ENCODE results near the gene TASP1. TPM values are rescaled to one million over a fixed set of nuclear protein-coding genes. Genes with fewer than 3 reads are reported as not detected.
"Not testable (repeated sequence)": the region's sequence is repeated elsewhere in the genome, so short reads cannot be mapped to it uniquely, and the experiment has no call there.

The TASP1 gene
- total RNA-seq, 1 donor from 2014 or later: 18.3 TPM

DNA sequence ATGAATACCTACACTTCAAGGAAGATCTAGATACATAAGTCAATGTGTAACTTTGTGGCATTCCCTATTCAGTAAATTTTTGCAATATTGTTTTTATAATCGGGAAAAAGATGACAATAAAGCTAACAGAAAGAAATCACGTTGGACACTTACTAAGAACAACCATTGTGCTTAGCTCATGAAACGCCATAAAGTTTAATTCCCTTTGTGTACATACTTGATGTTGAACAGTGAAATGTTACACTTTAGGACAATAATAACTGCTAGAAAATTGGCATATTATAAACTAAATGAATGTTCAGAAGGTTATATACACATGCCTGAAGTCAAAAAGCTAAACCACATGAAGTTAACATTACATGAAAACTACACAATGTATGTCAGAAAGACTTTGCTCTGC, 153.2 kb downstream of the TASP1 start:
- Histone ChIP-seq H3K4me3 (ENCODE audit: low read length in 3 of 3) (no peak overlapping the region), H3K27ac (ENCODE audit: low read depth, low read length) (no peak overlapping the region), H3K9me3 (ENCODE audit: control insufficient read depth in 3 of 3, low read length in 3 of 3) (no peaks in the 10 kb centered on the region)

DNA sequence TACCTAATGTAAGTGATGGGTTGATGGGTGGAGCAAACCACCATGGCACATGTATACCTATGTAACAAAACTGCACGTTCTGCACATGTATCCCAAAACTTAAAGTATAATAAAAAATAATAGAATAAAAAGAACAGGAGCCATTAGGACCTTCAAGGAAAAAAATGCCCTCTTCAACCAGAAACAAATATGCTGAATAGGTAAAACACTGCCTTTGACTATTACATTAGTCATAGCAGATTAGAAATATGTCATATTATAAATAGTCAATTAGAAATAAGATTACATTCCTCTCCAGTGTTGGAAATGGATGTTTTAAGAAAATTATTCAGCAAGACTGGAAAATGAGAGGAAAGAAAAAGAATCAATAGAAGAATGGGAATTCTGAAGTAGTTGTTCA, 153.7 kb downstream of the TASP1 start:
- not testable (repeated sequence) for H3K4me3 ChIP-seq (ENCODE audit: low read length in 3 of 3); H3K27me3 ChIP-seq (ENCODE audit: control insufficient read depth in 3 of 3, insufficient read depth in 3 of 3, low read length in 3 of 3); H3K27ac ChIP-seq (ENCODE audit: low read depth, low read length); H3K9me3 ChIP-seq (ENCODE audit: control insufficient read depth in 3 of 3, low read length in 3 of 3); H3K9ac ChIP-seq (ENCODE audit: low read depth in 1 of 3, low read length in 3 of 3); H3K4me1 ChIP-seq (ENCODE audit: control insufficient read depth in 3 of 3, insufficient read depth in 3 of 3, low read length in 3 of 3)
- peaks cover 0 to 13% (median 10%) of the 10 kb centered on the region in 3 donors for H3K36me3 ChIP-seq (ENCODE audit: control insufficient read depth in 3 of 3, insufficient read depth in 3 of 3, low read length in 3 of 3)

More for the DNA sequence above, 153.2 kb downstream of the TASP1 start:
- Histone ChIP-seq H3K36me3 (ENCODE audit: control insufficient read depth in 3 of 3, insufficient read depth in 3 of 3, low read length in 3 of 3) (peaks cover 0 to 13% (median 7%) of the 10 kb centered on the region in 3 donors), H3K27me3 (ENCODE audit: control insufficient read depth in 3 of 3, insufficient read depth in 3 of 3, low read length in 3 of 3) (no peaks in the 10 kb centered on the region), H3K4me1 (ENCODE audit: control insufficient read depth in 3 of 3, insufficient read depth in 3 of 3, low read length in 3 of 3) (no peaks in the 10 kb centered on the region), H3K9ac (ENCODE audit: low read depth in 1 of 3, low read length in 3 of 3) (no peak overlapping the region)

DNA sequence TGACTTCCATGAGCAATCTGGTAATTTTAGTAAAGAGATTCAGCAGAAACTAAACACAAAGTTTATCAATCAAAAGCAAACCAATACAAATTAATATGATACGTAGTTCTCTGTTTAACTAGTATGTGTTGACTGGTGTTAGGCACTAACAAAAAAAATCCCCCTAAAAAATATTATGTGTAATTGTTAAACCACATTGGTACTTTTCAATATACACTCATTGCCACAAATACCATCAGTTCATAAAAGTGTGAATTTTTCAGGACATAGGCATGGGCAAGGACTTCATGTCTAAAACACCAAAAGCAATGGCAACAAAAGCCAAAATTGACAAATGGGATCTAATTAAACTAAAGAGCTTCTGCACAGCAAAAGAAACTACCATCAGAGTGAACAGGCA, 155.3 kb downstream of the TASP1 start:
- H3K36me3 ChIP-seq (ENCODE audit: control insufficient read depth in 3 of 3, insufficient read depth in 3 of 3, low read length in 3 of 3): peaks cover 0 to 13% (median 10%) of the 10 kb centered on the region in 3 donors
- H3K4me3 ChIP-seq (ENCODE audit: low read length in 3 of 3); H3K9me3 ChIP-seq (ENCODE audit: control insufficient read depth in 3 of 3, low read length in 3 of 3); H3K4me1 ChIP-seq (ENCODE audit: control insufficient read depth in 3 of 3, insufficient read depth in 3 of 3, low read length in 3 of 3); H3K27me3 ChIP-seq (ENCODE audit: control insufficient read depth in 3 of 3, insufficient read depth in 3 of 3, low read length in 3 of 3); H3K27ac ChIP-seq (ENCODE audit: low read depth, low read length); H3K9ac ChIP-seq (ENCODE audit: low read depth in 1 of 3, low read length in 3 of 3): not testable (repeated sequence)

DNA sequence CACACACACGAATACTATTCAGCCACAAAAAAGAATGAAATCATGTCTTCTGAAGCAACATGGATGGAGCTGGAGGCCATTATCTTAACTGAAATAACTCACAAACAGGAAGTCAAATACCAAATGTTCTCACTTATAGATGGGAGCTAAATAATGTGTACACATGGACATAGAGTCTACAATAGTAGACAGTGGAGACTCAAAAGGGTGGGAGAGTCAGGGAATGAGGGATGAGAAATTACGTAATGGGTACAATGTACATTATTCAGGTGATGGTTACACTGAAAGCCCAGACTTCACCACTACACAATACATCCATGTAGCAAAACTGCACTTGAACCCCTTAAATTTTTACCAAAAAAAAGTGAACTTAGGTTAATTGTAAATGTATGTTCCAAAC, 160.4 kb downstream of the TASP1 start:
- Histone ChIP-seq H3K36me3 (ENCODE audit: control insufficient read depth in 3 of 3, insufficient read depth in 3 of 3, low read length in 3 of 3) (peaks cover 0 to 13% (median 10%) of the 10 kb centered on the region in 3 donors), H3K4me1 (ENCODE audit: control insufficient read depth in 3 of 3, insufficient read depth in 3 of 3, low read length in 3 of 3) (no peaks in the 10 kb centered on the region), H3K9me3 (ENCODE audit: control insufficient read depth in 3 of 3, low read length in 3 of 3) (no peaks in the 10 kb centered on the region), H3K27ac (ENCODE audit: low read depth, low read length) (no peak overlapping the region), H3K4me3 (ENCODE audit: low read length in 3 of 3) (no peak overlapping the region), H3K9ac (ENCODE audit: low read depth in 1 of 3, low read length in 3 of 3) (no peak overlapping the region), H3K27me3 (ENCODE audit: control insufficient read depth in 3 of 3, insufficient read depth in 3 of 3, low read length in 3 of 3) (no peaks in the 10 kb centered on the region)

DNA sequence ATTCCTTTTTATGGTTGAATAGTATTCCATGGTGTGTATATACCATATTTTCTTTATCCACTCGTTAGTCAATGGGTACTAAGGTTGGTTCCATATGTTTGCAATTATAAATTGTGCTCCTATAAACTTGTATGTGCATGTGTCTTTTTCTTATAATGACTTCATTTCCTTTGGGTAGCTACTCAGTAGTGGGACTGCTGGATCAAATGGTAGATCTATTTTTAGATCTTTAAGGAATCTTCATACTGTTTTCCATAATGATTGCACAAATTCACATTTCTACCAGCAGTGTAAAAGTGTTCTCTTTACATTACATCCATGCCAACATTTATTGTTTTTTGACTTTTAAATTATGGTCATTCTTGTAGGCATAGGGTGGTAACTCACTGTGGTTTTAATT, 164.3 kb downstream of the TASP1 start:
- Histone ChIP-seq H3K27ac (ENCODE audit: low read depth, low read length) (no peak overlapping the region), H3K4me1 (ENCODE audit: control insufficient read depth in 3 of 3, insufficient read depth in 3 of 3, low read length in 3 of 3) (no peaks in the 10 kb centered on the region), H3K27me3 (ENCODE audit: control insufficient read depth in 3 of 3, insufficient read depth in 3 of 3, low read length in 3 of 3) (no peaks in the 10 kb centered on the region), H3K4me3 (ENCODE audit: low read length in 3 of 3) (no peak overlapping the region), H3K9ac (ENCODE audit: low read depth in 1 of 3, low read length in 3 of 3) (no peak overlapping the region), H3K36me3 (ENCODE audit: control insufficient read depth in 3 of 3, insufficient read depth in 3 of 3, low read length in 3 of 3) (no peaks in the 10 kb centered on the region), H3K9me3 (ENCODE audit: control insufficient read depth in 3 of 3, low read length in 3 of 3) (no peaks in the 10 kb centered on the region)

DNA sequence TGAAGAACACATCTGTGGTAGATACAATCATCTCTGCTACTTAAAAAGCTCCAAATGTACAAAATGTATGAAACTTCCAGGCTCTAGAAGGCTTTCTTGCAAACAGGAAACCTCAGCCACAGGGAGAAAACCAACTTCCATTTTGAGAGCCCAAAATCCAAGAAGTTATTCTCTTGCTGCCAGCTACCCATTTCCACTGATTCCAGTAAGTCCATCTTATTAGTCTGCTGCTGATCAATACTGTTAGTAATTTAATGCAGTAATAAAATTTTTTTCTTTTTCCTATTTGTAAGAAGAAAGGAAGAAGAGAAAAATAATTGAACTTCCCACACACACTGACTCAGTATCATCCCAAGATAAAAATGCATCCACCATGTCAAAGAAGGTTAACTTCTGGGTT, 169.5 kb downstream of the TASP1 start:
- H3K27ac ChIP-seq (ENCODE audit: low read depth, low read length): no peak overlapping the region
- H3K4me3 ChIP-seq (ENCODE audit: low read length in 3 of 3): no peak overlapping the region
- no peaks in the 10 kb centered on the region for H3K36me3 ChIP-seq (ENCODE audit: control insufficient read depth in 3 of 3, insufficient read depth in 3 of 3, low read length in 3 of 3)
- H3K27me3 ChIP-seq (ENCODE audit: control insufficient read depth in 3 of 3, insufficient read depth in 3 of 3, low read length in 3 of 3): no peaks in the 10 kb centered on the region
- H3K9me3 ChIP-seq (ENCODE audit: control insufficient read depth in 3 of 3, low read length in 3 of 3): no peaks in the 10 kb centered on the region
- H3K9ac ChIP-seq (ENCODE audit: low read depth in 1 of 3, low read length in 3 of 3): no peak overlapping the region
- H3K4me1 ChIP-seq (ENCODE audit: control insufficient read depth in 3 of 3, insufficient read depth in 3 of 3, low read length in 3 of 3): no peaks in the 10 kb centered on the region

DNA sequence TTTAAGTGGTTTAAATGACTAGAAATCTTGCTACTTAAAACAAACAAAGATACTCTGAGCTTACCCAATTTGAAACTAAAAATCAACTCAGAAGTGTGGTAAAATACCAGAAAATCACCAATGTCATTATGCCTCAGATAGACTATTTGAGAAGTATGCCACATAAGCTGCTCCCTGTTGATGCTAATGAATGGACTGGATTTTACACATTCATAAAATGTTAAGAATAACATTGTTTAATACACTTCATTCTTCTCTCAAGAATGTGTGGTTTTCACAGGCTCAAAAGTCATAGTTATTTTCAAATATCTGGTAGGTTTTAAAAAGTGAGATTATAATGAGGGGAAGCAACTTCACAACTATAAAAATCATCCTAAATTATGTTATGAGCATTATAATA, 170.6 kb downstream of the TASP1 start:
- no peak overlapping the region for H3K9ac ChIP-seq (ENCODE audit: low read depth in 1 of 3, low read length in 3 of 3)
- no peak overlapping the region for H3K27ac ChIP-seq (ENCODE audit: low read depth, low read length)
- no peaks in the 10 kb centered on the region for H3K27me3 ChIP-seq (ENCODE audit: control insufficient read depth in 3 of 3, insufficient read depth in 3 of 3, low read length in 3 of 3)
- no peaks in the 10 kb centered on the region for H3K36me3 ChIP-seq (ENCODE audit: control insufficient read depth in 3 of 3, insufficient read depth in 3 of 3, low read length in 3 of 3)
- no peaks in the 10 kb centered on the region for H3K9me3 ChIP-seq (ENCODE audit: control insufficient read depth in 3 of 3, low read length in 3 of 3)
- no peaks in the 10 kb centered on the region for H3K4me1 ChIP-seq (ENCODE audit: control insufficient read depth in 3 of 3, insufficient read depth in 3 of 3, low read length in 3 of 3)
- H3K4me3 ChIP-seq (ENCODE audit: low read length in 3 of 3): no peak overlapping the region

DNA sequence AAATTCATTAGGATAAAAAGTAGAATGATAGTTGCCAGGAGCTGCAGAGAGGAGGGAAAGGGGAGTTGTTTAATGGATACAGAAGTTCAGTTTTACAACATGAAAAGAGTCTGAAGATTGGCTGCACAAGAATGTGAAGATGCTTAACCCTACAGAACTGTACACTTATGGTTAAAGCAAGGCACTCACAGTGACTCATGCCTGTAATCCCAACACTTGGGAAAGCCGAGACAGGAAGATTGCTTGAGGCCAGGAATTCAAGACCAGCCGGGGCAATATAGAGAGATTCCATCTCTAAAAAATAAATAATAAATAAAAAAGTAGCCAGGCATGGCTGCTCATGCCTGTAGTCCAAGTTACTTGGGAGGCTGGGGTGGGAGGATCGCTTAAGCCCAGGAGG, 174.0 kb downstream of the TASP1 start:
- H3K36me3 ChIP-seq (ENCODE audit: control insufficient read depth in 3 of 3, insufficient read depth in 3 of 3, low read length in 3 of 3): no peaks in the 10 kb centered on the region
- H3K4me3 ChIP-seq (ENCODE audit: low read length in 3 of 3): no peak overlapping the region
- no peak overlapping the region for H3K9ac ChIP-seq (ENCODE audit: low read depth in 1 of 3, low read length in 3 of 3)
- H3K27ac ChIP-seq (ENCODE audit: low read depth, low read length): no peak overlapping the region
- no peaks in the 10 kb centered on the region for H3K27me3 ChIP-seq (ENCODE audit: control insufficient read depth in 3 of 3, insufficient read depth in 3 of 3, low read length in 3 of 3)
- H3K9me3 ChIP-seq (ENCODE audit: control insufficient read depth in 3 of 3, low read length in 3 of 3): no peaks in the 10 kb centered on the region
- no peaks in the 10 kb centered on the region for H3K4me1 ChIP-seq (ENCODE audit: control insufficient read depth in 3 of 3, insufficient read depth in 3 of 3, low read length in 3 of 3)

DNA sequence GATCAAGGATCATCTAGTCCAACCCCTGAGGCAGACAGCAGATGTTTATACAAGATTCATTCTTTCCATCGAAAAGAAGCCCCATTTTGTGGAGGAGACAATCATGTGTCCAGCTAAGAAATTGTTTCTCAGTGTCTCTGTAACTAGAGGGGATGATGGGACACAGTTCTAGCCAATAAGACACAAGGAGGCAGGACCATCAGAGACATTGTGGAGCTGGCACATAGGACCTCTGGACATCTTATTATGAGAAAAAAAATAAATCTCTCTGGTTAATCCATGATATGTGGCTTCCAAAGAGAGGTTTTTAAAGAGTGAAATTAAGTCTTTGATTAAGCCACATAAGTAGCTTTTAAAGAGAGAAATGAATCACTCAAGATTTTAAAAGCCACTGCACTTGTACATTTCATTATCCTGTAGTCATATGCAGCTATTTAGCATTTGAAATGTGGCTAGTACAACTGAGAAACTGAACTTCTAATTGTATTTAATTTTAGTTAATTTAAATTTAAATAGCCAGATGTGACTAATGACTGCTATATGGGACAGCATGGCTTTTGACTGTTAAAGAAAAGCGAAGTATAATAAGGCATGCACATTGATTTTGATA, 176.8 kb downstream of the TASP1 start:
- H3K9me3 ChIP-seq (ENCODE audit: control insufficient read depth in 3 of 3, low read length in 3 of 3): no peaks in the 10 kb centered on the region
- H3K36me3 ChIP-seq (ENCODE audit: control insufficient read depth in 3 of 3, insufficient read depth in 3 of 3, low read length in 3 of 3): no peaks in the 10 kb centered on the region
- no peaks in the 10 kb centered on the region for H3K27me3 ChIP-seq (ENCODE audit: control insufficient read depth in 3 of 3, insufficient read depth in 3 of 3, low read length in 3 of 3)
- H3K9ac ChIP-seq (ENCODE audit: low read depth in 1 of 3, low read length in 3 of 3): no peak overlapping the region
- no peaks in the 10 kb centered on the region for H3K4me1 ChIP-seq (ENCODE audit: control insufficient read depth in 3 of 3, insufficient read depth in 3 of 3, low read length in 3 of 3)
- H3K27ac ChIP-seq (ENCODE audit: low read depth, low read length): no peak overlapping the region
- H3K4me3 ChIP-seq (ENCODE audit: low read length in 3 of 3): no peak overlapping the region

DNA sequence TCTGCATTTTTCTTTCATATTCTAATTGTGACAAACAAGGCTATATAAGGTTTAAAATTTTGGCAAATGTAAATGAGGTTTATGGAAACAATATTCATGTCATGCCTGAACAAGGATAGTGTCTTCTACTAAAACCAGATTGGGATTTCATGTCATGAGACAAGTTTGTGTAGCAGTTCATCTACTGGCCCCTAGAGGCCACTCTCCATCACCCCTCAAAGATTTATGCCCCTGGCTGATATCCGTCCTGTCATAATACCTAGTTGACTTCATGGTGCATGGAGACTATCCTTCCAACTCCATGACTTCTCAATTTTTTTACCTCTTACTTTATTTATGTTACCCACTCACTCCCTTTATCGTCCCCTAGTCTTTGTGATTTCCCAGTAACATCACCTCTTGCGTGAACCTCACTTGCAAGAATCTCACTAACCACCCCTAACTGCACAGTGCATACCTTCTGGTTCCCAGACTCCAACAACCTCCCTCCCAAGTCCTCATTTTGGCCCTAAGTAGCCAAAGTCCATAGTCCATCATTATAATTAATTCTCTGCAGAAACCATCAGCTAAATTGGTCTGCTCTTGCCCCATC, 179.8 kb downstream of the TASP1 start:
- H3K4me1 ChIP-seq (ENCODE audit: control insufficient read depth in 3 of 3, insufficient read depth in 3 of 3, low read length in 3 of 3): no peaks in the 10 kb centered on the region
- no peaks in the 10 kb centered on the region for H3K27me3 ChIP-seq (ENCODE audit: control insufficient read depth in 3 of 3, insufficient read depth in 3 of 3, low read length in 3 of 3)
- no peaks in the 10 kb centered on the region for H3K9me3 ChIP-seq (ENCODE audit: control insufficient read depth in 3 of 3, low read length in 3 of 3)
- H3K36me3 ChIP-seq (ENCODE audit: control insufficient read depth in 3 of 3, insufficient read depth in 3 of 3, low read length in 3 of 3): no peaks in the 10 kb centered on the region
- H3K4me3 ChIP-seq (ENCODE audit: low read length in 3 of 3): no peak overlapping the region
- no peak overlapping the region for H3K27ac ChIP-seq (ENCODE audit: low read depth, low read length)
- H3K9ac ChIP-seq (ENCODE audit: low read depth in 1 of 3, low read length in 3 of 3): no peak overlapping the region
